ENCODE measurements around the gene TMPO.
"Not testable (repeated sequence)": the region's sequence is repeated elsewhere in the genome, so short reads cannot be mapped to it uniquely, and the experiment has no call there.

Gene TMPO

GRCh38 chr12:98578392-98578791 lies 63.0 kb downstream of the TMPO start:
- DNase-seq (ENCODE audit: extremely low read depth in 1 of 2, low read depth in 1 of 2): no peak

- DNase-seq (ENCODE audit: extremely low read depth in 1 of 2, low read depth in 1 of 2): no peak
Observed at GRCh38 chr12:98578821-98579220, 63.4 kb downstream of the TMPO start.

- DNase-seq (ENCODE audit: extremely low read depth in 1 of 2, low read depth in 1 of 2): no peak
Observed at GRCh38 chr12:98579347-98579746, 64.0 kb downstream of the TMPO start.

GRCh38 chr12:98579835-98580234 lies 64.4 kb downstream of the TMPO start:
- DNase-seq (ENCODE audit: extremely low read depth in 1 of 2, low read depth in 1 of 2): no peak

- DNase-seq (ENCODE audit: extremely low read depth in 1 of 2, low read depth in 1 of 2): no peak
Observed at GRCh38 chr12:98580695-98581094, 65.3 kb downstream of the TMPO start.

GRCh38 chr12:98581101-98581500 lies 65.7 kb downstream of the TMPO start:
- no peak for DNase-seq (ENCODE audit: extremely low read depth in 1 of 2, low read depth in 1 of 2)

- DNase-seq (ENCODE audit: extremely low read depth in 1 of 2, low read depth in 1 of 2): no peak
Observed at GRCh38 chr12:98582093-98582492, 66.7 kb downstream of the TMPO start.

GRCh38 chr12:98587084-98587483 lies 71.7 kb downstream of the TMPO start:
- no peak for DNase-seq (ENCODE audit: extremely low read depth in 1 of 2, low read depth in 1 of 2)

GRCh38 chr12:98591209-98591608 lies 75.8 kb downstream of the TMPO start:
- no peak for DNase-seq (ENCODE audit: extremely low read depth in 1 of 2, low read depth in 1 of 2)

GRCh38 chr12:98592825-98593322 lies 77.5 kb downstream of the TMPO start:
- DNase-seq (ENCODE audit: extremely low read depth in 1 of 2, low read depth in 1 of 2): no peak

GRCh38 chr12:98593351-98594049 lies 78.1 kb downstream of the TMPO start, which contains the start of gene SLC25A3:
Gene SLC25A3 (plus strand): TSS chr12:98593686. CDS start chr12:98593979, 293 bp downstream.
- DNase-seq (ENCODE audit: extremely low read depth in 1 of 2, low read depth in 1 of 2): peak; percentile 85 to 86

GRCh38 chr12:98594050-98594835 lies 78.9 kb downstream of the TMPO start:
- DNase-seq (ENCODE audit: extremely low read depth in 1 of 2, low read depth in 1 of 2): no peak

GRCh38 chr12:98595243-98595988 lies 80.0 kb downstream of the TMPO start:
- no peak for DNase-seq (ENCODE audit: extremely low read depth in 1 of 2, low read depth in 1 of 2)

GRCh38 chr12:98597313-98597712 lies 81.9 kb downstream of the TMPO start:
- DNase-seq (ENCODE audit: extremely low read depth in 1 of 2, low read depth in 1 of 2): not testable (repeated sequence)
